GM12878 (cell line): ENCODE data around the gene HMCES. TPM values are rescaled to one million over a fixed set of nuclear protein-coding genes. Genes with fewer than 3 reads are reported as not detected.

ENCODE experiments used
- ATAC-seq: fragments of 200-7000 bp; cut with Tn5 transposase; 3 replicates; pipeline ENCODE4 v1.9.1; 2020; ENCODE audit warnings: mild to moderate bottlenecking, moderate library complexity
- BruUV-seq: library from RNA; stranded (reverse); fragments of 400-500 nt; replicated peaks from 2 replicates; lab custom pipeline; 2021; lab: Mats Ljungman, UMichigan
- CTCF ChIA-PET: fragments of 300-600 bp; sonication (Branson Sonifier 250); formaldehyde crosslinking; extraction: SDS; loops from one replicate; lab custom pipeline; 2021; ENCODE audit warnings: inconsistent platforms; lab: Yijun Ruan, JAX
- POLR2A ChIA-PET: fragments of 350-600 bp; formaldehyde crosslinking; extraction: SDS; loops from one replicate; lab custom pipeline; 2021; ENCODE audit warnings: inconsistent platforms; lab: Charles Lee
- RAD21 ChIA-PET: fragments of 300-600 bp; sonication (Branson Sonifier 250); formaldehyde crosslinking; loops from one replicate; lab custom pipeline; 2023; ENCODE audit warnings: antibody characterized with exemption; ENCODE audit not compliant: unreplicated experiment; lab: Charles Lee
- SMC1A ChIA-PET: fragments of 300-600 bp; sonication (Branson Sonifier 250); formaldehyde crosslinking; loops from one replicate; lab custom pipeline; 2023; ENCODE audit not compliant: unreplicated experiment, uncharacterized antibody; lab: Charles Lee
- DNase-seq: peaks from one replicate; pipeline ENCODE4 v3.0.0-alpha.2; 2011; ENCODE audit warnings: low read depth, low spot score
- FAIRE-seq: peaks from 3 replicates; lab custom pipeline; 2011; peaks lifted over from hg19 to GRCh38; lab: Jason Lieb, UNC
- H2AFZ ChIP-seq: 2 replicates; pipeline ENCODE4 v1.6.0; 2011; ENCODE audit warnings: low read depth, low read length, control low read depth; ENCODE audit not compliant: control insufficient read depth
- H3K27ac ChIP-seq: 2 replicates; pipeline ENCODE4 v1.5.1; 2011; ENCODE audit warnings: control low read depth; ENCODE audit not compliant: control insufficient read depth, insufficient read depth
- H3K27me3 ChIP-seq, 2 experiments: replicated peaks in 1 of 2; 2 replicates each; pipeline versions ENCODE4 v1.6.0 to v1.6.1; 2011; ENCODE audit warnings: low read length in 1 of 2; ENCODE audit not compliant: control insufficient read depth in 2 of 2, insufficient read depth in 2 of 2
- H3K36me3 ChIP-seq, 2 experiments: 2 replicates each; pipeline ENCODE4 v1.5.1; 2011; ENCODE audit warnings: low read length in 1 of 2; ENCODE audit not compliant: control insufficient read depth in 2 of 2, insufficient read depth in 2 of 2
- H3K4me1 ChIP-seq: 2 replicates; pipeline ENCODE4 v1.6.1; 2011; ENCODE audit warnings: mild to moderate bottlenecking, low read length, moderate library complexity, mixed read lengths; ENCODE audit not compliant: control insufficient read depth, insufficient read depth
- H3K4me2 ChIP-seq: 2 replicates; pipeline ENCODE4 v1.6.0; 2011; ENCODE audit warnings: control low read depth; ENCODE audit not compliant: control insufficient read depth, insufficient read depth
- H3K4me3 ChIP-seq: fragments of 200-600 bp; sonication (generic); 2 replicates; pipeline ENCODE4 v1.5.1; 2016
- H3K79me2 ChIP-seq: 2 replicates; pipeline ENCODE4 v1.6.0; 2011; ENCODE audit warnings: low read length; ENCODE audit not compliant: control insufficient read depth, insufficient read depth
- H3K9ac ChIP-seq: 2 replicates; pipeline ENCODE4 v1.8.0; 2011; ENCODE audit warnings: low read length, control low read depth, mixed read lengths; ENCODE audit not compliant: control insufficient read depth, insufficient read depth
- H3K9me3 ChIP-seq: replicated peaks from 3 replicates; pipeline ENCODE4 v1.5.1; 2011; ENCODE audit warnings: mild to moderate bottlenecking, low read length; ENCODE audit not compliant: control insufficient read depth, insufficient read depth
- H4K20me1 ChIP-seq: 2 replicates; pipeline ENCODE4 v1.6.0; 2011; ENCODE audit not compliant: control insufficient read depth, insufficient read depth
- ETV6 ChIP-seq, 2 experiments: fragments of 450-650 bp in 1 of 2; IDR thresholded peaks in 1 of 2; conservative IDR thresholded peaks in 1 of 2; 2 replicates each; pipeline ENCODE4 v1.6.1; 2014; ENCODE audit warnings: antibody characterized with exemption in 1 of 2, borderline replicate concordance in 1 of 2, low read depth in 1 of 2, mild to moderate bottlenecking in 1 of 2, moderate library complexity in 1 of 2
- FOXM1 ChIP-seq: IDR thresholded peaks from 2 replicates; pipeline ENCODE4 v1.6.1; 2012; ENCODE audit warnings: low read depth, mild to moderate bottlenecking, inconsistent platforms, low read length, moderate library complexity
- HDAC2 ChIP-seq: fragments of 200-600 bp; sonication (generic); IDR thresholded peaks from 2 replicates; pipeline ENCODE4 v1.6.1; 2017
- KDM1A ChIP-seq: fragments of 200-600 bp; sonication (generic); IDR thresholded peaks from 2 replicates; pipeline ENCODE4 v1.6.1; 2016; ENCODE audit warnings: borderline replicate concordance
- MYB ChIP-seq: fragments of 150-350 bp; IDR thresholded peaks from 2 replicates; pipeline ENCODE4 v1.6.1; 2014; ENCODE audit warnings: mild to moderate bottlenecking, low read depth, low read length, borderline replicate concordance
- REST ChIP-seq: IDR thresholded peaks from 2 replicates; pipeline ENCODE4 v1.6.1; 2012; ENCODE audit warnings: mild to moderate bottlenecking, low read depth, low read length
- SKIL ChIP-seq: fragments of 450-650 bp; IDR thresholded peaks from 2 replicates; pipeline ENCODE4 v1.6.1; 2017; ENCODE audit warnings: mild to moderate bottlenecking, low read depth, inconsistent platforms; ENCODE audit not compliant: poor library complexity, severe bottlenecking
- USF1 ChIP-seq: IDR thresholded peaks from 2 replicates; pipeline ENCODE4 v1.6.1; 2011; ENCODE audit warnings: borderline replicate concordance, low read depth, mild to moderate bottlenecking, moderate library complexity, mixed read lengths, low read length; ENCODE audit not compliant: insufficient read depth; ENCODE audit errors: extremely low read length
- ZNF384 ChIP-seq: IDR thresholded peaks from 2 replicates; pipeline ENCODE4 v1.6.1; 2012; ENCODE audit warnings: low read depth, mild to moderate bottlenecking, low read length, improper control_type of control experiment, borderline replicate concordance
- WGBS: methylation state at CpG from one replicate; pipeline ENCODE4 v1.1.6; 2016; ENCODE audit warnings: low lambda C conversion rate; ENCODE audit not compliant: insufficient replicate concordance, insufficient coverage; ENCODE audit errors: missing lambda C conversion rate; 5-methylcytosine and 5-hydroxymethylcytosine counted together
- in situ Hi-C: fragments of 300-500 bp; cut with MboI; formaldehyde crosslinking; loops from 9 replicates; pipeline ENCODE4 v1.14.3; 2018; ENCODE audit warnings: mixed read lengths
- intact Hi-C: fragments of 100-400 bp; cut with micrococcal nuclease; formaldehyde crosslinking; loops from one replicate; pipeline ENCODE4 v1.14.2; 2022; ENCODE audit not compliant: unreplicated experiment
- polyA plus RNA-seq, 11 experiments: library from polyadenylated mRNA; depleted of rRNA in 4 of 11; unstranded in 6 of 11; stranded (reverse) in 5 of 11; fragments of >200 nt; fragmentation: Nextera tagmentation in 4 of 11; fragmentation: Illumina TruSeq in 1 of 11; extraction: Ambion mirVana in 4 of 11; extraction: Trizol in 1 of 11; gene quantifications; 1 replicate in 1 of 11; 2 replicates in 10 of 11; pipeline versions ENCODE4 v1.2.1 to v1.2.3, GENCODE V29; 2011 to 2016; ENCODE audit warnings: inconsistent platforms in 2 of 11, missing spikeins in 2 of 11, low read depth in 1 of 11
- total RNA-seq, 4 experiments: library from RNA; depleted of rRNA in 3 of 4; stranded (reverse); fragments of >200 nt in 3 of 4; fragmentation: Illumina TruSeq in 1 of 4; extraction: Trizol in 1 of 4; gene quantifications; 2 replicates each; pipeline versions ENCODE4 v1.2.1 to v1.2.3, GENCODE V29; 2013 to 2021

Gene HMCES
- total and polyA plus RNA-seq, 10 of the 15 experiments (the other 5 are each of a cell fraction or from before 2014, with no cell fraction given) = 12.4 to 49.8 (median 27.0) TPM

- no peak for TF ChIP-seq REST
- no peak for TF ChIP-seq ETV6 (conservative IDR thresholded peaks at IDR 0.05 in 1 of 2, IDR thresholded peaks at IDR 0.05 in 1 of 2; ENCODE audit: borderline replicate concordance in 1 of 2, low read depth in 1 of 2)
- TF ChIP-seq, all 136 proteins: peak for 0
Measured at GRCh38 chr3:129280183-129280582, 1.5 kb downstream of the HMCES start (continued).

GRCh38 chr3:129281726-129282125 lies 3.1 kb downstream of the HMCES start:
- ATAC-seq (no peak), FAIRE-seq (no peak), DNase-seq (no peak)
- Histone ChIP-seq H3K4me2 (peak overlapping the region; percentile 69; the same call in 1 of the 2 replicates), H3K4me1 (peaks cover 46% of the 10 kb centered on the region), H2AFZ (no peak overlapping the region), H3K9me3 (no peaks in the 10 kb centered on the region), H3K27me3 (no peaks in the 10 kb centered on the region), H3K79me2 (peaks cover 6% of the 10 kb centered on the region), H3K36me3 (peaks cover 6 to 11% of the 10 kb centered on the region in 2 experiments), H3K27ac (no peak overlapping the region; the same call in 1 of the 2 replicates), H3K4me3 (no peak overlapping the region), H3K9ac (no peak overlapping the region), H4K20me1 (peaks cover 2% of the 10 kb centered on the region; the same call in 1 of the 2 replicates)
- in situ Hi-C loops (no loop called here), intact Hi-C loops (loop anchor here (2.0 kb wide), 1 partner anchor 29 kb away; no protein-coding TSS in a partner anchor)
- 71% methylated on average over 5 of the region's 5 CpGs for WGBS
- CTCF ChIA-PET = no interaction called here
- no TSS peak for BruUV-seq
- RAD21 ChIA-PET = interaction anchor here (2.0 to 2.8 kb wide), 2 partner anchors 29 to 34 kb away, joined by 7 to 20 read pairs; a partner anchor contains a TSS
- POLR2A ChIA-PET = interaction anchor here (3.4 kb wide), 1 partner anchor 34 kb away, joined by 19 read pairs; a partner anchor contains a TSS
- SMC1A ChIA-PET = interaction anchor here (6.0 kb wide), 1 partner anchor 31 kb away, joined by 75 read pairs; a partner anchor contains a TSS
- peak; percentile 31; the same call in 1 of the 2 replicates for TF ChIP-seq ZNF384
- TF ChIP-seq USF1 = no peak
- no peak for TF ChIP-seq FOXM1
- TF ChIP-seq KDM1A = no peak
- TF ChIP-seq SKIL = no peak
- TF ChIP-seq MYB = no peak
- TF ChIP-seq HDAC2 = no peak
